ENCODE results near the gene ACTA1.
A peak's percentile ranks its signal among the peaks of the same experiment; 100 is the strongest.
"Not testable (repeated sequence)": the region's sequence is repeated elsewhere in the genome, so short reads cannot be mapped to it uniquely, and the experiment has no call there.

Gene ACTA1

GRCh38 chr1:229407206-229408026 is 26.5 kb downstream of the ACTA1 start:
- no peak for DNase-seq

- DNase-seq = no peak
Measured at GRCh38 chr1:229406798-229407197, 27.1 kb downstream of the ACTA1 start.

- DNase-seq = no peak
Measured at GRCh38 chr1:229403573-229403972, 30.3 kb downstream of the ACTA1 start.

GRCh38 chr1:229402993-229403392 is 30.9 kb downstream of the ACTA1 start:
- no peak for DNase-seq

GRCh38 chr1:229402329-229402728 is 31.6 kb downstream of the ACTA1 start:
- not testable (repeated sequence) for DNase-seq

- DNase-seq = no peak
Measured at GRCh38 chr1:229397762-229398161, 36.1 kb downstream of the ACTA1 start.

DNA sequence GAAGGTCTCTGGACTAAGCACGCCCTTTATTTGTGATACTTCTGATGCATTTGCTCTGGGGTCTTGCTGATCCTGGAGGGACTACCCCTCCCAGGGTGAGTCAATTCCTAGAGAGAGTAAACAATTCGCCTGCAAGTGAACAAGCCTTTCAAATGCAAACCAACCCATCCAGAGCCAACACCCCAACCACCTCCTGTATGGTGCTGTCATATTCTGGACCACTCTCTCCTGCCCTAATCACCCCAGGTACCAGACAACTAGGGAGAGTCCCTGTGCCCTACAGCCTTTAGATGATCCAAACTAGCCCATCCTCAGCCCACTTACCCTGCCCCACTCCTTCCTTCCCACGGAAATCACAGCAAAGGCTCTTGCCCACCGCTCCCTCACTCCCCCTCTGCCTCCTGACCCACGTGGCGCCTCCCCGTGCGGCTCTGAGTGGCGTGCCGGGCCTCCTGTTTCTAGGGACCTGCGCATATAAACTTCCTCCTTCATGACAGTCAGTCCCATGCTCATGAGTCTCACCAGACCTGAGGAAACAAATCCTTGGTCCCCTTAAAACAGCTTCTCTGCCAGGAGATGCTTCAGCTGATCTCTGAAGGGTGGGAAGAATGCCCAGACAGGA is 37.2 kb downstream of the ACTA1 start:
- DNase-seq = no peak

DNA sequence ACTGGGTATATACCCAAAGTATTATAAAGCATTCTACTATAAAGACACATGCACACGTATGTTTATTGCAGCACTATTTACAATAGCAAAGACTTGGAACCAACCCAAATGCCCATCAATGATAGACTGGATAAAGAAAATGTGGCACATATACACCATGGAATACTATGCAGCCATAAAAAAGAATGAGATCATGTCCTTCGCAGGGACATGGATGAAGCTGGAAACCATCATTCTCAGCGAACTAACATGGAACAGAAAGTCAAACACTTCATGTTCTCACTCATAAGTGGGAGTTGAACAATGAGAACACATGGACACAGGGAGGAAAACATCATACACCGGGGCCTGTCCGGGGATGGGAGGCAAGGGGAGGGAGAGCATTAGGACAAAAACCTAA is 39.4 kb downstream of the ACTA1 start:
- DNase-seq = not testable (repeated sequence)

DNA sequence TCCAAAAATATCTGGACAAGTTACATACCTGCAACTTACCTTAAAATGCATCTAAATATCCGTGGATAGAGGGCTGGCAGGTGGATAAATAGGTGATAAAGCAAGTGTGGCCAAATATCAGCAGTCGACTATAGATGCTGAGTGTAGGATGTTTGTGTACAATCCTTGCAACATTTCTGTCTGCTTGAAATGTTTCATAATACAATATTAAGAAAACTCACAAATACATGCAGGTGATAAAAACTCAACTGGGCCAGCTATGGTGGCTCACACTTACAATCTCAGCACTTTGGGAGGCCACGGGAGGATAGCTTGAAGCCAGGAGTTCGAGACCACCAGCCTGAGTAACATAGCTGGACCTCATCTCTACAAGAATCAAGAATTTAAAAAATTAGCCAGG is 41.0 kb downstream of the ACTA1 start:
- DNase-seq = no peak

DNA sequence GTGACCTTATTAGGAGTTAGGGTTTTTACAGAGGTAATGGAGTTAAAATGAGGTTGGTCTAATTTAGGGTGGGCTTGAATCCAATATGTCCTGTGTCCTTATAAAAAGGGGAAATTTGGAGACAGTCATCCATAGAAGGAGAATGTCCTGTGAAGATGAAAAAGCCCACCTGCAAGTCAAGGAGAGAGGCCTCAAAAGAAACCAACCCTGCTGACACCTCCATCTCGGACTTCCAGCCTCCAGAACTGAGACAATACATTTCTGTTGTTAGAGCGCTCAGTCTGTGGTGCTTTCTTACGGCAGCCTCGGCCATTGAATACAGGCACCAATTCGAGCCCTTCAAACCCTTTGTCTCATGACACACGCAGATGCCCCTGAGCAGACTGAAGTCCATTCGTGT is 43.8 kb downstream of the ACTA1 start:
- no peak for DNase-seq

DNA sequence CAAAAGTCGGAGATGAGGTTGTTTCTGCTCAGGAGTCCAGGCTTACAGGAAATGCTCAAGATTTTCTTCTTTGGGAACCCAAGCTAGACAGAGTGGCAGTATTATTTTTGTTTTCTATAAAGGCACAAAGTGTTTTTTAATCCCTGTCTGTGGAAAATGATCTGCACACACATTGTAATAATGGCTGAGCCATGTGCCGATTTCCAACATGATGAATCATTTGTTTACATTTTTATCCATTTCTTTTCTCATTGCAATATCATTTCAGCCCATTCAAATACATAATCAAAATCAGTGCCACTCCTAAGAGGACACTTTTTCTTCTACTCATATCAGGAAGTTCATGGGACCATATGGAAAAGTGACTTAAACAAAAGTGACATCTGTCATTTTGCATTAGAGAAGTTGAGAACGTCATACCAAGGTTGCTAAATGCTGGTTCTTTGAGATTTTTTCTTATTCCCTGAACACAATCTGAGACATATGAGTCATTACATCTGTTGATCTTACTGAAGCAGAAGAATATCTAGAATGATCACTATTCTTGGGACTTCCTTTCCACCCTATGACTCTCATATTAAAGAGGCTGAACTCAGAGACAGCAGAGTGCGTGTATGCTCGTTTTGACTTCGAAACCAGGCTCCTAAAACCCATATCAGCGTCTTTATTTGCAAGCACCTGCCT is 44.9 kb downstream of the ACTA1 start:
- DNase-seq = peak; percentile 69 to 79

- DNase-seq = no peak
Measured at GRCh38 chr1:229385853-229386456, 47.9 kb downstream of the ACTA1 start.

GRCh38 chr1:229384822-229385221 is 49.1 kb downstream of the ACTA1 start:
- DNase-seq = no peak

- DNase-seq = no peak
Measured at GRCh38 chr1:229383961-229384360, 49.9 kb downstream of the ACTA1 start.

- no peak for DNase-seq
Measured at GRCh38 chr1:229383188-229383587, 50.7 kb downstream of the ACTA1 start.
